HG02852 (cell line): ENCODE data around the gene LRP1.
A peak's percentile ranks its signal among the peaks of the same experiment; 100 is the strongest.

Experiments
- ATAC-seq: cut with Tn5 transposase; IDR thresholded peaks from one replicate; pipeline ENCODE4 v1.9.1; 2021; ENCODE audit warnings: mild to moderate bottlenecking, moderate library complexity; ENCODE audit not compliant: unreplicated experiment

The LRP1 gene

DNA sequence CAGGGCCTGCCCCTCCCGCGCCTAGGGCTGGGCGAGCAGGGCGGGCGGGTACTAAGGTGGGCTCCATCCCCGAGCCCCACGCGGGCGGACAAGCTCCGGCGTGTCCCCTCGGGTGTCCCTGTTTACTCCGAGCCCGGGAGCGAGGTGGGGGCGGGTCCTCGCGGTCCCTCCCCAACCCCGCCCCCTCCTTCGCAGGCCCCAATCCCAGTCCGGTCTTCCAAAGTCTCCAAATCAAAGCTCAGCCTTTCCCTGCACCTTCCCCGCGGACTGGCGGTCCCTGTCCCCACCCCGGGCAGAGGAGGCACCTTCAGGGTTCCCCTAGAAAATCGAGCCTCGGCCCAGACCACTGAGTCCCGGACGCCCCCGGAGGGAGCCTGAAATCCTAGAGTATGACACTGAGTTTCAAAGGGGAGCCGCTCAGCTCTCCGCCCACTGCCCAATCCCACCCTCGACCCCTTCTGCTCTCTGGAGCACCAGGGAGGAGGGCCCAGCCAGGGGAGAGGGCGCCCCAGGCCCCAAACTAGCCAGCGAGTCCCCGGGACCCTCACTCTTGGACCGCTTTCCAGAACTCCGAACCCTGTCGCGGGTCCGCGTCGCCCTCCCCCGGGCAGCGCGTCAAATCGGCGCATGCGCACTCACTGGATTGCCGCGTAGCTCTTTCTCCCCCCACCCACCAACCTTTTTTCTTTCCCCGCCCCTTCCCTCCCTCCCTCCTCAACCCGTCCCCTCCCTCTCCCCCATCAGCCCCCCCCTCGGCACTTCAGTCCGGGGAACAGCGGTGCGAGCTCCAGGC is at the start of gene LRP1:
LRP1 (plus strand) TSS at position 758 of the 793 bp plus-strand sequence. CDS start 482 bp downstream, outside the sequence.
- peak; percentile 42 for ATAC-seq

DNA sequence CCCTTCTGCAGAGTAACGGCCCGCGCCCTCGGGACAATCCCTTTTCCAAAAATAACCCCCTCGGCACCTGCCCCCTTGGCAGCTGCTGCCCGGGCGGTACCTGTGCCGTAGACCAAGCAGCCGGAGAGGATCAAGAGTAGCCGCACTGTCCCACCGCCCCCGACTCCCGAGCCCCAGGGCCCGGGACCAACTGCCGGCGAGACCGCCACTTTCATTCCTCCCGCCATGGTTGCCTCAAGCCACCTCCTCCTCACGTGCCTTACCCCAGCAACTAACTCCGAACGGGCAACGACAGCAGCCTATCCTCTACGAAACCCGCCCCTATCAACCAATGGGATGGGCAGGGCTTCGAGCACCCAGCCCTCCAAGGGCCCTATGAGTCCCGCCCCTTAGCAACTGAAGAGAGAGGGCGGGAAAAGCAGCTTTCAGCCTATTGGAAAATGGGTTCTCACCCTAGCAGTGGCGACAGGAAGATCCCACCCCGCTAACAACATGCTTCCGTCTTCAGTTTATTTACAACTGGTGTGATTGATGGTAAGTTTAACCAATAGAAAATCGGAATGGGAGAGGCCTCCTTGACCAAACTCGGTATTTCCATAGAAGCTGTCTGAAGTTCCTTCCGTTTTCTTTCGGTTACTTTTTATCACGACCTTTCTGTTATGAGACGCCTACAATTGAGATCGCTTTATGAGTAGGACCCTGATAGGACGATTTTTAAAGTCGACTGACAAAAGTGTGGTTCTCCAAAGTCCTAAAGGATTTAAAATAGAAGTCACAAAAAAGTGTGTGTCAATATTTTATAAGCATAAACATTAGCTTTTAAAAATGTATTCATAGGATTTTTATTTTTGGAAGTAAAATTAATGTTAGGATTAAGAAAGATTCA is 49.5 kb upstream of the LRP1 start, which contains the start of gene NEMP1:
NEMP1 (minus strand) TSS at position 273 of the 886 bp plus-strand sequence; CDS start at position 227, 46 bp downstream.
- peak; percentile 98 for ATAC-seq

DNA sequence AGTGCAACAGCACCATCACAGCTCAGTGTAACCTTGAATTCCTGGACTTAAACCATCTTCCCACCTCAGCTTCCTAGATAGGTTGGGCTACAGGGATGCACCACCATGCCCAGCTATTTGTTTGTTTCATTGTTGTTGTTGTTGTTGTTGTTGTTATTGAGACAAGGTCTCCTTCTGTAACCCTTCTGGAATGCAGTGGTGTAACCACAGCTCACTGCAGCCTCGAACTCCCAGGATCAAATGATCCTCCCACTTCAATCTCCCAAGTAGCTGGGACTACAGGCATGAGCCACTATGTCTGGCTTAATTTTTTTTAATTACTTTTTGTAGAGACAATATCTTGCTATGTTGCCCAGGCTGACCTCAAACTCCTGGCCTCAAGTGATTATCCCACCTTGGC is 48.5 kb upstream of the LRP1 start:
- ATAC-seq: no peak

DNA sequence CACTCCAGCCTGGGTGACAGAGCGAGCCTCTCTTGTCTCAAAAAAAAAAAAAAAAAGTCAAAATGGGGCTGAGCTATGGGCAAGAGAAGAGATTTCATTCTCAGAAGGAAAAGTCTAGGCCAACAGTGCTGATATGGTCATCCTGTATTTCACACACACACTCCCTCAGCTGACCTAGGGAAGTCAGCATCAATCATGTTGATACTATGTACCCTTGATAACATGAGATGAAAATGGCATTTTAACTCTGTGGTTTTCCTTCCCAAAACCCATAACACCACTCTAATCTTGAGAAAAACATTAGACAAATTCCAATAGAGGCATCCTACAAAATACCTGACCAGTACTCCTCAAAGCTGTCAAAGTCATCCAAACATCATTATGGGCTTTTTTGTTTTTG is 47.4 kb upstream of the LRP1 start:
- no peak for ATAC-seq

DNA sequence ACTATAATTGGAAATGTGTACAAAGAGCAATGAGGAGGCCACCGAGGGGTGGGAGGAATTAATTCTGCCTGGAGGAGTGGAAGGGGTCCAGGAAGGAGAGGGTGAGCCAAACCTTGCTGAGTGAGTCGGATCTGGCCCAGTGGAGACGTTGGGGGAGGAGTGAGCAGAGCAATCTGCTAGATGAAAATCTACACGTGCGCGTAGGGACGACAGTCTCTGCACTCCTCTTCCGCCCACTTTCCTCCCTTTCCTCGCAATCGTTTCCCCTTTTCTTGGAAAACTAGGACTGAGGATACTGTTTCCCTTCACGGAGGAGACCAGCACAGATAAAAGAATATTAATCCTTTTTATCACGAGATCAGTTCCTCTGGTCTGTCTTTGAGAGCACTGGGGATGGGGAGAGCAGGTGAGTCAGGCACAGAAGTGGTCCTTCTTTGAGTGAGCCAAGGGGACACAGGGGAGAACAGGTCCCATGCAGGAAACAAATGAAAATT is 42.2 kb upstream of the LRP1 start:
- no peak for ATAC-seq

DNA sequence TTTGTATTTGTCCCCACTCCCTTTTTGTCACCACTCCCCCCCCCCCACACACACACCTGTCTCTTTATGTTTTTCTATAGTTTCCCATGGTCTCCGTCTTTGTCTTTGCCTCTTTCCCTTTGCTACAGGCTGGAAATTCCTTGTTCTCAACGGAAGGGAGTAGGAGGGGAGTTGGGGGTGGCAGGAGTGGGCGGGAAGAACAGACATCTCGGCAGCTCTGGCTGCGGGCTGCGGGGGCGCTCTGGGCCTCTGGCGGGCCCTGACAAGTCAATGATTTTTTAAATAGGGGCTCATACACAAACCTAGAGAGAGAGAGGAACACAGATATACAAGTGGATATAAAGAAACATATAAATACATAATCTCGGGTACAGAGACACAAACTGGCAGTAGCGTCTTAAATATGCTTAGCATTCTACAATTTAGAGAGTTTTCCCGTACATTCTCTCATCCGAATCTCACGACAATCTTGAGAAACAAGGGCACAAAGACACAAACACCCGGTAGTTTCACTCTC is 41.7 kb upstream of the LRP1 start:
- ATAC-seq: no peak

DNA sequence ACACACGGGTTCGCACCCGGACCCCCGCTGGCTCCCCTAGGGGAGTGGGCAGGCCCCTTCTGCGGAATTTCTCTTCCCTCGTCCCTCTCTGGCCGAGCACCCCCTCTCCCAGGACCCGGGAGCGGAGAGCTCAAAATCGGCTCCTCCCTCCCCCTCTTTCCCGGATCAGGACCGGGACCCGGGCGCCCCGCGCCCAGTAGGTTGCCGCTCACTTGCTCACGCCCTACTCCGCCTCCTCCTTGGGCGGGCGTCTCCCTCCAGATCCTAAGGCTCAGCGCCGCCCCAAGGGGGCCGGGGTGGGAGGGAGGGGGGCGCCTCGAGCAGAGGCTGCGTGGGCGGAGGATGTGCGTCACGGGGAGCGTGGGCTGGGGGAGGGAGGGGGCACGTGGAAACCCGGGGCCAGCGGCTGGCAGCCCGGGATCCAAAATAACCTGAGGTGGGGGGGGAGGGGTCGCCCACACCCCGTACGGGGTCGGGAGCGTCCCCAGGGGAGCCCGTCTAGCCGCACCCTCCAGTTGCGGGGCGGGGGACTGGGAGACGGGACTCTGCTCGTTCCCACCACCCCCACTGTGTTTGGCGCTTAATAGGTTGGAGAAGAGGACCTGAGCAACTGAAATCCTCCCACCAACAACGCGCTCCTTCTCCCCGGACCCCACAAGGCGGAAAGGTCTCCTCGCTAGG is 41.1 kb upstream of the LRP1 start:
- peak; percentile 29 for ATAC-seq

DNA sequence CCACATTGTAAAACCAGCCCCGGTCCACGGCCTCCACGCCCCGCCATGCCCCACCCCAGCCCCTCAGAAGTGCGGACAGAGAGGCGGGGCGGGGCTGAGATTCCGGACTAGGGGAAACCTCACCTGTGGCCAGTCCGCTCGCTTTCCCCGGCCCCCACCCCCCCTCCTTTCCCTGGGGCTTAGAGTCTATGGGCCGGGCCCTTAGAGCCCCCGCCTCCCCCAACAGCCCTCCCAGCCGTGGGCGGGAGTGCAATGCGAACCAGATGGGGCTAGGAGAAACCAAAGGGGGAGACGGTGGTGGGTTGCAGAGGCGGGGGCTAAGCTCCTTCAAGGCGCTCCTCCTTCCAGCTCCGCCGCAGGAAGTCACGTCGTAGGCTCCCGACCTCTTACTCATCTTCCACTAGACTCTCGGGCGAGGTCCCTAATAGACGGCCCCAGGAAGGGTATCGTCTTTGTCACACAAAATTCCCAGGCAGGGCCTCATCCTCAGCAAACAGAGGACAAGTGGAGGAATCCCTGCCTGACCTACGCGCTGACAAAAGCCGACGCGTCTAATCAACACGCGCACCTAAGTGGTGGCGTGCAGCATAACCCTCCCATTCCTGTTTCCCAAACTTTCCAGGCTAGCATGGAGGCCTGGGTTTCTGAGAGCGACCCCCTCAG is 40.5 kb upstream of the LRP1 start:
- ATAC-seq: peak; percentile 34

DNA sequence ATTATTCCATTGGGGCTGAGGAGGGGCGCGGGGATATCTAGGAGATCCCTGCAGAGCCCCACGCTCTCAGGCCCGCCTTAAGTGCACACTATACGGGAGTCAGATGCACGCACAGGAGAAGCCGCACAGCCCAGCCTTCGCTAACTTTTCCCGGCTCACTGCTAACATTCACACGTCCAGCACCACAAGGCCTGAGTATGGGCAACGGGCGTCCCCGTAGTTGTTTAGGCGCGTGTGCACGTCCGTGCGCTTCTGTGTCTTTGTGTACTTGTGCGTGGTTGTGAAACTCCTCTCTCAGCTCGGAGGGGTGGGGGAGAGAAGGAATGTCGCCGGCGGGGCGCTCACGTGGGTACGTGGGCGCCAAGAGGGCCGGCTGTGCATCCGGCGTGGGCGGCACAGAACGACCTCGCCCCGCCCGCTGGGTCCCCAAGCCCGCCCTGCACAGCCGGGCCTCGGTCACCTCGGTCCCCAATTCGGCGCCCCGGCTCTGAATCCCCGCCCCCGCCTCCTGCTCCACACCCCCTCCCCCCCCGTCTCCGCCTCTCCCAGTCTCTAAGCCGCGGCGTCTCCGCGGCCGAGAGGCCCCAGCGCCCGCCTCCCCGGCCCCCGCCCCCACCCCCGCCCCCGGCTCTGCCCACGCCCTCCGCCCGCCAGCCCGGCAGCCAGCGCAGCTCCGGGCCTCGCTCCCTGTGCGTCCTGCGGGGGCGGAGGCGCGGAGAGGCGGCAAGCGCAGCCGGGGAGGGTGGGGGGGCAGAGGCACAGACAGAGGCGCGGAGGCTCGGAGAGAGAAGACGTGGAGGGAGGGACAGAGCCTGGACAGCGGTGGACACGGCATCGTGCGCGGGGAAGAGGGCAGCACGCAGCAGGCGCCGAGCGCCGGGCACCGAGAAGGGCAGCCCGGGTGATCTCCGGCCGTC is 39.7 kb upstream of the LRP1 start, which contains the start of gene NAB2:
NAB2 (plus strand) TSS at position 761 of the 917 bp plus-strand sequence. CDS start 158 bp downstream, outside the sequence.
- ATAC-seq: peak; percentile 45

DNA sequence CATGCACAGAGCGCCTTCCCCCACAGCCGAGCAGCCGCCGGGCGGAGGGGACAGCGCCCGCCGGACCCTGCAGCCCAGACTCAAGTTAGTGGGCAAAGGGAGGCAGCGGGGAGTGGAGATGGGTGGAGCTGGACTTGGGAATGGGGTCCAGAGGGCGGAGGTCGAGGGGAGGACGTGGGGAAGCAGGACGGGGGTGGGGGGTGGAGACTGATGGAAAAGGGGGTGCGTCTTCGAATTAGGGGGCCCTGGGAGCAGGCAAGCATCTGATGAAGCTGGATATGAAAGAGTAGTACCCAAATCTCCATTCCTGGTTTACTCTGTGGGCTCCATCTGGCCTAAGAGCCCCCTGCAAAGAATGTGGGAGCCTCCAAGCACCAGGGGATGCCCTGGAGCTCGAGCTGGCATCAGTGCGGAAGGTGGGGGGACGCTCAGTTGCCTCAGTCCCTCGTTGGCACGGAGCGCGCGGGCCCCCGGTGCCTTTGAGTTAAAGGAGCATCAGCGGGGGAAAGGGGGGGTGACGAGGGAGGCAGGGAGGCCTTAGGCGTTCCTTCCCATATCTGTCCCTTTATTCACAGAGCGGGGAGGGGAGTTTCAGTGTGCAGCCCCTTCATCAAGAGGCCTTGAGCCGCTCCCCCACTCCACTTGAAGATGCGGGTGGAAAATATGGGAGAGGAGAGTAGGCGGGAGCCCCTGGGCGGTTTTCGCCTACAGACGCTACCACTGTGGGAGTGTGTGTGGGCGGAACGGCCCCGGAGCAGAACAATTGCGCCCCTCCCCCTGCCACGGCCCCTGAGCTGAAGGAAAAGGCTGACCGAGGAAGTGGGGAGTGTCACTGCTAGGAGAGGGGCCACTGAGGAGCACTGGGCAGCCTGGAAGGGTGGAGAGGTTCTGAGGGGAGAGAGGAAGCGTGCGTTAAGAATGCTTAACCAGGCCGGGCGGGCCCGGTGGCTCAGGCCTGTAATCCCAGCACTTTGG is 38.7 kb upstream of the LRP1 start:
- ATAC-seq: no peak

DNA sequence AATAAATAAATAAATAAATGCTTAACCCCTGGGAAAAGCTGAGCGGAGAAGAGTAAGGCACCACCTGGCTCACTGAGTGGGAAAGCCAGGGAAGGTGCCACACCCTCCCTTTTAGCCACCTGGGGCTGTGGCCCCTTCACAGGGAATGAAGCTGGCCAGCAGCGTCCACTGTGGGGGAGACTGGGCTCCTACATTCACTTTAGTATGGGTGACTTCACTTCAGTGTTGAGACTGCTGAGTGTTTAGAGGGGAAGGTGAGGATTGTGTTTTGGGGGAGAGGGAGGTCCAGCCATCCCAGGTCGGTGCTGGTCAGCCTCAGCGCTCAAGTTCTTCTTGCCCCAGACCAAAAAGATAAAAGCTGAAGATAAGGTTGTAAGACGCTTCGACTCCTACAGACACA is 37.8 kb upstream of the LRP1 start:
- no peak for ATAC-seq

DNA sequence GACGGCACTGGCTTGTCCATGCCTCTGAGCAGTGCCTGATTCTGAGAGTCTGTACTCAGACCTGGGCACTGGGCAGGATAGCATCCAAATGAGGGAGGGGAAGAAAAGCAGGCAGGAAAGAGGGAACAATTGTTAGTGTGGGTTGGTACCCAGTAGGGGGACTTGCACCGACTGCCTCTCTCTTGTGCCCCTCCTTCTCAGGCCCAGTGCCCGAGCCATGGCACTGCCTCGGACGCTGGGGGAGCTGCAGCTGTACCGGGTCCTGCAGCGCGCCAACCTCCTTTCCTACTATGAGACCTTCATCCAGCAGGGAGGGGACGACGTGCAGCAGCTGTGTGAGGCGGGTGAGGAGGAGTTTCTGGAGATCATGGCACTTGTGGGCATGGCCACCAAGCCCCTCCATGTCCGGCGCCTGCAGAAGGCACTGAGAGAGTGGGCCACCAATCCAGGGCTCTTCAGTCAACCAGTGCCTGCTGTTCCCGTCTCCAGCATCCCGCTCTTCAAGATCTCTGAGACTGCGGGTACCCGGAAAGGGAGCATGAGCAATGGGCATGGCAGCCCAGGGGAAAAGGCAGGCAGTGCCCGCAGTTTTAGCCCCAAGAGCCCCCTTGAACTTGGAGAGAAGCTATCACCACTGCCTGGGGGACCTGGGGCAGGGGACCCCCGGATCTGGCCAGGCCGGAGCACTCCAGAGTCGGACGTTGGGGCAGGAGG is 37.2 kb upstream of the LRP1 start:
- ATAC-seq: no peak

DNA sequence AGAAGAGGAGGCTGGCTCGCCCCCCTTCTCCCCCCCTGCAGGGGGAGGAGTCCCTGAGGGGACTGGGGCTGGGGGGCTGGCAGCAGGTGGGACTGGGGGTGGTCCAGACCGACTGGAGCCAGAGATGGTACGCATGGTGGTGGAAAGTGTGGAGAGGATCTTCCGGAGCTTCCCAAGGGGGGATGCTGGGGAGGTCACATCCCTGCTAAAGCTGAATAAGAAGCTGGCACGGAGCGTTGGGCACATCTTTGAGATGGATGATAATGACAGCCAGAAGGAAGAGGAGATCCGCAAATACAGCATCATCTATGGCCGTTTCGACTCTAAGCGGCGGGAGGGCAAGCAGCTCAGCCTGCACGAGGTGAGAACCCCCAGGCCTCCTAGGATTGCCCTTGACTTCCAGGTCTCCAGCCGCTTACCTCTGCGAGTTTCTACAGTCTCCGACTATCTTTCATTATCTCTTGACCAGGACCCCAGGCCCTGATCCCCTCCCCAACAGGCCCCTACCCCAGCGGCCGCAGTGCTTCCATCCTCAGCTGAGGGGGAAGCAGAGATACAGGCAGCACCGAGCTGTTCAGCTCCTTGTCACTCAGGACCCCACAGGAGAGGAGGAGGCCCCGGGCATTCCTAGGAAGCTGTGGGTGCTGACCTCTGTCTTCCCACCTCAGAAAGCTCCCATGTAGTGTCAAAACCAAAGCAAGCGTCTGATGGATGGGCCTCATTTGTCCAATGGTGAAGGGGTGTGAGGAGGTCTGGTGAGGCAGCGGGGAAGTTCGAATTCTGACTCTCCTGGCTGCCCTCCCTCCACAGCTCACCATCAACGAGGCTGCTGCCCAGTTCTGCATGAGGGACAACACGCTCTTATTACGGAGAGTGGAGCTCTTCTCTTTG is 36.4 kb upstream of the LRP1 start:
- ATAC-seq: no peak

DNA sequence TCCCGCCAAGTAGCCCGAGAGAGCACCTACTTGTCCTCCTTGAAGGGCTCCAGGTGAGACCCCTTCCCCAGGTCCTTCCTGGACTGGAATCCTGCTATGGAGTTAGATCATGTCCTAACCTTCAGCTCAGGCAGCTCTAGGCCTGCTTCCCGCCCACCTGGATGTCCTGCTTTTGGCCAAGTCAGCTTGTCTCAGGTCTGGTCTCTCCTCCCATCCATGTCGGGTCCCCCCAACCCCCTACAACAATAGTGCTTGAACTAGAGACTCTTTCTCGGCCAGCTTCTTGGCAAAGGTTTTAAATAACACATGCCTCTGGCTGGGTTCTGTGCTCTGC is 35.8 kb upstream of the LRP1 start:
- no peak for ATAC-seq

DNA sequence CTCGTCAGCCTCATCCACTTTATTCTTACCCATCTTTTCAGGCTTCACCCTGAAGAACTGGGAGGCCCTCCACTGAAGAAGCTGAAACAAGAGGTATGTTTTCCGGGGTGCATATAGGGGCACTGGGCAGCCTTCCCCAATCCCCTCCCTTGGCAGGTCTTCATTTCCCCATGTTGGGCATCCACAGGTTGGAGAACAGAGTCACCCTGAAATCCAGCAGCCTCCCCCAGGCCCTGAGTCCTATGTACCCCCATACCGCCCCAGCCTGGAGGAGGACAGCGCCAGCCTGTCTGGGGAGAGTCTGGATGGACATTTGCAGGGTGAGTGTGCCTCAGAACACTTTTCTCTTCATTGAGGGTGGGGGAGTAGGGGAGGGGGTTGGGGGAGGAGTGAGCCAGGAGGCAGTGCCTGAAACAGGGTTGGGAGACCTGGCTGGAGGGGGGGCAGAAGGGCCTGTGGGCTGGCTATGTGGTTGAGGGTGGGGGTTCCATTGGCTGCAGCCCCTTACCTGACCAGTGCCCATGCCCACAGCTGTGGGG is 35.3 kb upstream of the LRP1 start:
- no peak for ATAC-seq
